Non-pigmented ciliary epithelial cell (primary cell): ENCODE data around the gene KDM4C.
A peak's percentile ranks its signal among the peaks of the same experiment; 100 is the strongest.
"Not testable (repeated sequence)": the region's sequence is repeated elsewhere in the genome, so short reads cannot be mapped to it uniquely, and the experiment has no call there.

Experiments
- DNase-seq: peaks from one replicate; pipeline ENCODE4 v3.0.0-alpha.2; 2010; ENCODE audit warnings: low read depth

KDM4C gene

GRCh38 chr9:6764523-6764922 lies 6.8 kb downstream of the KDM4C start:
- DNase-seq: no peak

- DNase-seq: no peak
Observed at GRCh38 chr9:6764950-6765349, 7.2 kb downstream of the KDM4C start.

DNA sequence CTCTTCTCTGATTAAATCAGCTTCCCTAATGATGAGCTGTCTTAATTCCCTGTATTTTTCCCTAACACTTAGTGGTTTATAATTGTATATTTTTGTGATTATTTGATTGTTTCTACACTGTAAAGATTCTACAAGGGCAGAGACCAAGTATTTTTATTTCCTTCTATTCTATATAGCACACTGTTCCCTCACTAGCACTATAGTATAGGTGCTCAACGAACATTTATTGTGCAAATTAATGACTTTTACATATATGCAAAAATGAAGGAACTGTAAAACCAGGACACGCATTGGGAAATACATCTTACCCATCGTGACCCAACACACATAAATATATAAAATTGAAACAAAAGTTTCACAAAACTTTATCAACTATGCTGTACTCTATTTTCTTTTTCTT lies 7.6 kb downstream of the KDM4C start:
- DNase-seq: no peak

GRCh38 chr9:6766606-6767005 lies 8.8 kb downstream of the KDM4C start:
- no peak for DNase-seq

- not testable (repeated sequence) for DNase-seq
Observed at GRCh38 chr9:6768587-6768986, 10.8 kb downstream of the KDM4C start.

- no peak for DNase-seq
Observed at GRCh38 chr9:6771722-6772121, 13.9 kb downstream of the KDM4C start.

DNA sequence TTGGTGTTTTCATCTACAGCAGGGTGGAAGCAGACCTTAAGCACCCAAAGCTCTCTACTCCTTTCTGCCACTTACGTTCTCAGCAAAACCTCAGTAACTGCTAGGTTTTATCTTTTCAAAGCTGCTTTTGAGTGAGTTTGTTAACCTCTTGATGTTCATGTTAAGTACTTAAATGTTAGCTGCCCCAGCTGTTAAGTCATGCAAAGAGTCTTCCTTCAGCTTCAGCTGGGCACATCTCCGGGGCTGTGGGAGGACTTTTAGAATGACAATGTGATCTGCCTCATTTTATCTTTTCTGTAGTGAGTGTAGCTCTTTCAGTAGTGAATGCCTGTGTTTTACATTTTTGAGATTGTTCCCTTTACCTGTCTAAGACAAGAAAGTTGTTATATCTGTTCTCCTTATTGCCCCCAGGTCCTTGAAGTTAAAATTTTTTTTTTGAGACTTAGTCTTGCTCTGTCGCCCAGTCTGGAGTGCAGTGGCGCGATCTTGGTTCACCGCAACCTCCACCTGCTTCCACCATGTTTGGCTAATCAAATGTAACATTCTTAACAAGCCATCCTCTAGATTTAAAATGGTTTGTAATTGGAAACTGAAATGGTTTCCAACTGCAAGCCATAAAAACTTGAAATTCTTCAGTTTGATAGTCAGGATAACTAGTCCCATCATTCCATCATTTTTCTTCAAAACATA lies 19.6 kb downstream of the KDM4C start:
- DNase-seq: no peak

DNA sequence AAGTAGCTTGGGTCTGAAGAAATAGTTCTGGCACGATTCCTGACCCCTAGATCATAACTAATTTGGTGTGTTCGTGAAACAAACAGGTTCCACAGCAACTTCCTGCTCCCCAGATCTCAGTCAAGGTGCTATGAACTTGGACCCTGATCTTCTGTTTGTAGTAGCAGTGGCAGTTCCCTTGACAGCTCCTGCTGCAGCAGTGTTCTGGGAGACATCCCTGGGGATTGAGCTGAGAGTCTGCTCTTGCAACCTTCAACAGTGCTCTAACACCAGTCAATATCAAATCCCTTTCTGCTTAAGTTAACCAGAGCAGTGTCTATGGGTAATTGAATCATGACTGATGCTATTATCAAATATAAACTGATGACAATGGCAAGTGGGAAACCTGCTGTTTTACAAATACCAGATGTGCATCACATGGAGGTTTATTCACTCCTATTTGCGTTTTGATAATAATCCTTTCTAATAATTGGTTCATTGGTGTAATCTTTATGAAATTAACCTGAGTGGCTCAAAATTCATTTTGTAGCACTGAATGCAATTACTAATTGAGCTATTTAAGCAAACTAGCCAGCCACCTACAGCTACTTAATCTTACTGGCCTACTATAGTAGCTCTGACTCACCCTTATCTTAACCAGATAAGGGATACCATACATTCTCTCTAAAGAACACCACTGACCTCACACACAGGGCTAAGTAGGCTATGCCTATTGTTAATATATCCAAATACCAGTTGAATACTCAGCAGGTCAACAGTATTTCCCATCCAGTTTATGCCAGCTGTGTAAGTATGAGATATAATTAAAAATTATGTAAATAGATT lies 21.9 kb downstream of the KDM4C start:
- DNase-seq: peak; percentile 51

GRCh38 chr9:6780690-6781089 lies 22.9 kb downstream of the KDM4C start:
- peak; percentile 19 for DNase-seq

DNA sequence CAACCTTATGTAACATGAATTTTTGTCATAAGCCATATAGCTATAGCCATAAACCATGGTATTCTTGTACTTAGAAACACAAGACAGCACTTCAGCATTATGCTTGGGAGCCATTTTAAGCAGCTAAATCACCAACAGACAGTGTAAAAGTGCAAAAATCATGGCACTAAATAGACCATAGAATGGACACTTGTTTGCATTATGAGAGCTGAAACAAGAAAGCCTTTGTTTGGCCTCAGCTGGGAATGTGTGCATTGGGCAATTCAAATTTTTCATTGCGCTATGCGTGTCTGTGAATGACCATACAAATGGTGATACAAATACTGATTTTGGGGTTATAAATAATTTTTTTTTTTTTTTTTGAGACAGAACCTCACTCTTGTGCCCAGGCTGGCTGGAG lies 23.7 kb downstream of the KDM4C start:
- no peak for DNase-seq

DNA sequence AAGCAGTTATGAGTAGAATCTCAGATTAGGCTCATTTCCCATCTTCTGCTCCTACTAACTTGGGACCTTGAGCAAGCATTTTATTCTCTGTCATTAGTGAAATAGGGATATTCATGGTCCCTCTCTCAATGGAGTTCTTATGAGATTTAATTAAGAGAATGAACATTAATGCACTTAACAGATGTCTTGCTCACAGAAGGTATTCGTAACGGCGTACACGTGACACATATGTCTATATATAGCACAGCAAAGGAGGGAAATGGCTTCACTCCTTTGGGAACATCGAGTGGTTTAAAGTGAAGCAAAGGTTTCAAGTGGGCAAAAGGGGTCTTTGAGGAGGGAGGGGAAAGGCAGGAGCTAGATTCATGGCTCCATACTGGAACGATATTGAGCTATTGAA lies 24.6 kb downstream of the KDM4C start:
- no peak for DNase-seq

GRCh38 chr9:6782981-6783380 lies 25.2 kb downstream of the KDM4C start:
- no peak for DNase-seq

- no peak for DNase-seq
Observed at GRCh38 chr9:6783753-6784152, 26.0 kb downstream of the KDM4C start.

- DNase-seq: no peak
Observed at GRCh38 chr9:6785682-6786081, 27.9 kb downstream of the KDM4C start.

DNA sequence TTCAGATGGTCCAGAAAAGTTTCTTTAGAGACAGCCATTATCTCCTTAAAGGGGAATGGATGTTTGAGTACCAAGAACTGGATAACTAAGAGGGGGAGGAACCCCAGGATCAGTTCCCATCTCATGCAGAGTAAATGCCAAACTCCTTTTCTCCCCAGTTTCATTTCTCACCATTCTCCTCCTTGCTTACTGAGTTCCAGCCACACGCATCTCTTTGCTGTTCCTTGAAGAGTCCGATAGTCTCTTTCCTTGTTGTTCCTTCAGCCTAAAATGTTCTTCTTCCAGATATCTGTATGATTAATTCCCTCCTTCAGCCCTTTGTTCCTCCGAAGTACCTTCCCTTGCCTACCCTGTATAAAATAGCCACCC lies 30.0 kb downstream of the KDM4C start:
- no peak for DNase-seq

- no peak for DNase-seq
Observed at GRCh38 chr9:6788162-6789016, 30.6 kb downstream of the KDM4C start.

- DNase-seq: not testable (repeated sequence)
Observed at GRCh38 chr9:6789017-6789338, 31.2 kb downstream of the KDM4C start.

DNA sequence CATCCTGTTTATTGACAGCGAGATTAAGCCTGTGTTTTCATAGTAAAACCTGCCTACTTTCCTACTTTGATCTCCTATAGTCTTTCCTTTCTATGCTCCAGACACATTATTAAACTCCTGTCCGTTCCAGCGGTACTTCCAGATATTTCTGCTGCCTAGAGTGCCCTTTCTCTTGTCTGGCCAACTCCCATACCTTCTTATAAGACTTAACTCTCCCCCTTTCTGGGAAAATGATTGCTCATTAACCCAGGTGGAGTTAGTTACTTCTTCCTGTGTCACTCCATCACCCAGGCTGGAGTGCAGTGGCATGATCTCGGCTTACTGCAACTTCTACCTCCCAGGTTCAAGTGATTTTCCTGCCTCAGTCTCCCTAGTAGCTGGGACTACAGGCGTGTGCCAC lies 33.1 kb downstream of the KDM4C start:
- no peak for DNase-seq

- DNase-seq: no peak
Observed at GRCh38 chr9:6793203-6793602, 35.4 kb downstream of the KDM4C start.

DNA sequence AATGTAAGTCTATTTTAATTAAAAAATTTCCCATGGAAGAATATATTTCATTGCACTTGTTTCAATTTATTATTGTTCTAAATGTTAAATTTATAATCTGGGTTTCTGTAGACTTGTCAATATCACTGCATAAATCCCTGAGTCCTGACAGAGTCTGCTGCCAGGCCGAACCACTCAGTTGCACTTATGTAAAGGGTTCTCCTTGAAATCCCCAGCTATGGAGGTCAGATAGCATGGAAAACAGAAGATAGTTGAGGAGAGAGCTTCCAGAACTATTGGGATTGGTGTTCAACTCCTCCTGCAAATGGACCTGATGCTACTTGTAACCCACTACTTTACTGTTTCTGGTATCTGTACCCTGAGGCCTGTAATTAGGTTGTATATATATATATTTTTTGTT lies 37.2 kb downstream of the KDM4C start:
- DNase-seq: no peak

GRCh38 chr9:6802926-6803325 lies 45.2 kb downstream of the KDM4C start:
- DNase-seq: no peak

- DNase-seq: peak; percentile 18
Observed at GRCh38 chr9:6805532-6805931, 47.8 kb downstream of the KDM4C start.

DNA sequence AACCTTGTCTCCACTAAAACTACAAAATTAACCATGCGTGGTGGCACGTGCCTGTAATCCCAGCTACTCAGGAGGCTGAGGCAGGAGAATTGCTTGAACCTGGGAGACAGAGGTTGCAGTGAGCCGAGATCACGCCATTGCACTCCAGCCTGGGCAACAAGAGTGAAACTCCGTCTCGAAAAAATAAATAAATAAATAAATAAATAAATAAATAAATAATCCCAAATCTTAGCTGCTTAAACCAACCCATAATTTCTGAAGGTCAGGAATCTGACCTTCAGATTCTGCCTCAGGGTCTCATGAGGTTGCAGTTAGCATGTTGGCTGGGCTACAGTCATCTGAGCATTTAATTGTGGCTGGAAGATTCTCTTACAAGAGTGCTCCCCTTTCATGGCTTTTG lies 48.5 kb downstream of the KDM4C start:
- DNase-seq: not testable (repeated sequence)
